Natural killer cell treated with Interleukin-12 subunit alpha and Interleukin-12 subunit beta and Interleukin-15 and Interleukin-18, amount 100 ng/mL, for 72 hours (primary cell): ENCODE results near the gene KCNIP4. TPM values are rescaled to one million over a fixed set of nuclear protein-coding genes. Genes with fewer than 3 reads are reported as not detected.
"Not testable (repeated sequence)": the region's sequence is repeated elsewhere in the genome, so short reads cannot be mapped to it uniquely, and the experiment has no call there.

Source experiments
- ATAC-seq, 2 donors: fragments of 150-1000 bp; cut with Tn5 transposase in 1 of 2; sonication (Bioruptor Pico), chemical (Tn5 transposase) in 1 of 2; 2 replicates each; pipeline ENCODE4 v1.10.0; 2021
- DNase-seq: peaks from one replicate; pipeline ENCODE4 v3.0.0; 2022; ENCODE audit warnings: low spot score
- H3K27ac Mint-ChIP-seq, 2 donors: 1 replicate in 1 of 2; 2 replicates in 1 of 2; pipeline ENCODE4 v1.8.0; 2022; ENCODE audit warnings: mixed read lengths in 2 of 2, mild to moderate bottlenecking in 1 of 2, moderate library complexity in 1 of 2
- H3K27me3 Mint-ChIP-seq, 2 donors: 1 replicate in 1 of 2; 2 replicates in 1 of 2; pipeline ENCODE4 v1.8.0; 2022; ENCODE audit warnings: mixed read lengths in 2 of 2
- H3K36me3 Mint-ChIP-seq: one replicate; pipeline ENCODE4 v1.8.0; 2022; ENCODE audit warnings: mixed read lengths
- H3K4me1 Mint-ChIP-seq, 2 donors: 1 replicate in 1 of 2; 2 replicates in 1 of 2; pipeline ENCODE4 v1.8.0; 2022; ENCODE audit warnings: low read depth in 2 of 2, mixed read lengths in 2 of 2, mild to moderate bottlenecking in 1 of 2
- H3K4me3 Mint-ChIP-seq: one replicate; pipeline ENCODE4 v1.8.0; 2022; ENCODE audit warnings: mixed read lengths
- H3K9me3 Mint-ChIP-seq: 2 replicates; pipeline ENCODE4 v1.8.0; 2022; ENCODE audit warnings: mixed read lengths
- total RNA-seq, 2 donors: library from RNA; stranded (reverse); gene quantifications; one replicate each; pipeline ENCODE4 v1.2.3, GENCODE V29; 2022

The KCNIP4 gene
- total RNA-seq, result not detected

DNA sequence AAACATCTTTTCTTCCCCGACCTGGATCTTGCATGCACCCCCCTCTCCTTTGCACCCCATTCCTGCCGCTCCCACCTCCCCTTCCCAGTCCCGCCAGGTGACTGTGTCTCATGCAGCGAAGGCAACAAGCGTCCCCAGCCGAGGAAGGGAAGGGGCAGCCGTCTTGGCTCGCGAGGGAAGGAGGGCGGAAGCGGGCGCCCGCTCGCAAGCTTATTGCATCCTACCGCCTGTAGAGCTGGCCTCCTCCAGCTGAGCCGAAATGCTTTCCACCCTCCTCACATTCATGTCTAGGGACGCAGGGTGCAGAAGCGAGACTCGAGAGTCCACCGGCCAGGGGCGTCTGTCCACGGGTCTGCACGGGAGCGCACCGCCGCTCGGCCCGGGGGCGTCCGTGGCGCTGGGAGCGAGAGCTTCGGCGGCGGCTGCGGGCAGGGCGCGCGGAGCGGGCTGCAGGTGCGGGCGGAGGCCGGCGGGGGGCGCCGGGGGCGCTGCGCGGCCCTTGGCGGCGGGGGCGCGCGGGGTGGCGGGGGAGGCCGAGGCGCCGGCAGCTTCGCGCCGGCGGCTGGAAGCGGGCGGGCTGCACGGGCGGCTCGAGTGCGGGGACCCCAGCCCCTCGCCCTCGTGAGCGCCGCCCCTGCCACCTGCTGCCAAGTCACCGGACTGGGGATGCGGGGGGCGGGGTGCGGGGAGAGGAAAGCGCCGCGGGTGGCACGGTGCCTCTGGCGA is at the start of gene KCNIP4:
KCNIP4 (minus strand) TSS at position 426 of the 726 bp plus-strand sequence.
- H3K27me3 Mint-ChIP-seq, result peaks cover 13 to 17% of the 10 kb centered on the region in 2 donors
- no peak for DNase-seq
- no peak within 1 kb of the TSS for H3K27ac Mint-ChIP-seq
- no peak within 1 kb of the TSS for H3K4me3 Mint-ChIP-seq
- peaks cover 13% of the 10 kb centered on the region for H3K36me3 Mint-ChIP-seq
- H3K9me3 Mint-ChIP-seq, result peaks cover 8% of the 10 kb centered on the region
- H3K4me1 Mint-ChIP-seq, result no peaks in the 10 kb centered on the region
- ATAC-seq, result no peak

DNA sequence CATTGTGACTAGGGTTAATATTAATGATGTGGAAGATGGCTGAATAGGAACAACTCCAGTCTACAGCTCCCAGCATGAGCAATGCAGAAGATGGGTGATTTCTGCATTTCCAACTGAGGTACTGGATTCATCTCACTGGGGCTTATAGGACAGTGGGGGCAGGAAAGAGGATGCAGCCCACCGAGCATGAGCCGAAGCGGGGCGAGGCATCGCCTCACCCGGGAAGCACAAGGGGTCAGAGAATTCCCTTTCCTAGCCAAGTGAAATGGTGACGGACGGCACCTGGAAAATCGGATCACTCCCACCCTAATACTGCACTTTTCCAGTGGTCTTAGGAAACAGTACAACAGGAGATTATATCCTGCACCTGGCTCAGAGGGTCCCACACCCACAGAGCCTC is 48.0 kb upstream of the KCNIP4 start:
- H3K36me3 Mint-ChIP-seq, result peaks cover 20% of the 10 kb centered on the region
- H3K27me3 Mint-ChIP-seq, DNase-seq, H3K4me3 Mint-ChIP-seq, H3K9me3 Mint-ChIP-seq, H3K27ac Mint-ChIP-seq, H3K4me1 Mint-ChIP-seq, ATAC-seq: not testable (repeated sequence)

DNA sequence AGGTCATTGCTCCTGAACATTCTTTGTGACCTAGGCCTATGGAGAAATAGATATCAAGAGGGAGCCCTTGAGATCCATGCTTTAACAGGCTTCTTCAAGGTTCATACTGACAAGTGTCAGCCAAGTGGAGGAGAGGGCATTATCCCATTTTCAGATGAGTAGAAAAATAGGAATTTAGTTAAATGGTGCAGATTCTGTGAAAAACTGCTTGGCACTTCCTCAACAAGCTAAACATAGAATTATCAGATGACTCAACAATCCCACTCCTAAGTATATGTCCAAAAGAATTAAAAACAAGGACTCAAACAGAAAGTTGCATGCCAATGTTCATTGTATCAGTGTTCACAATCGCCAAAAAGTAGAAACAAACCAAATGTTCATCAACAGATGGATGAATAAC is 43.8 kb upstream of the KCNIP4 start:
- H3K27ac Mint-ChIP-seq, result no peak overlapping the region
- H3K9me3 Mint-ChIP-seq, result peaks cover 14% of the 10 kb centered on the region
- H3K36me3 Mint-ChIP-seq, result peaks cover 8% of the 10 kb centered on the region
- H3K4me3 Mint-ChIP-seq, result no peak overlapping the region
- DNase-seq (no peak), ATAC-seq (no peak)
- H3K4me1 Mint-ChIP-seq, result no peaks in the 10 kb centered on the region
- no peaks in the 10 kb centered on the region for H3K27me3 Mint-ChIP-seq

DNA sequence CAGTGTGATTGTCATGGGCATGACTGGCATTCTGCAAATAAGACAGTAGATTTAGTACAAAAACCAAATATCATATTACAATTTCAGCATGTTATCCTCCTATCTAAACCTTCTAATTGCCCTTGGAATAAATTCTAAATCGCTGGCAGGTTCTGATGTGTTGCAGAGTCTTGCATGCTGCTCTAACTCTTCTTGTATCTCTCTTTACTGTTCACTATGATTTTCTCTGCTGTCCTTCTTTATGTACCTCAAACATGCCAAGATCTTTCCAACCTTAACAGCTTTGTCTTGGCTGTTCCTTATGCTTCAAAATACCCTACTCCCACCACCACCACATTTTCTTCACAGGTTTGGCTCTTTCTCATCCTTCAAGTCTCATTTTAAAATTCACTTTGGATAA is 43.0 kb upstream of the KCNIP4 start:
- Mint-ChIP-seq H3K9me3 (peaks cover 14% of the 10 kb centered on the region), H3K36me3 (peaks cover 8% of the 10 kb centered on the region), H3K4me3 (no peak overlapping the region), H3K27me3 (no peaks in the 10 kb centered on the region), H3K4me1 (no peaks in the 10 kb centered on the region), H3K27ac (no peak overlapping the region)
- no peak for DNase-seq
- no peak for ATAC-seq

DNA sequence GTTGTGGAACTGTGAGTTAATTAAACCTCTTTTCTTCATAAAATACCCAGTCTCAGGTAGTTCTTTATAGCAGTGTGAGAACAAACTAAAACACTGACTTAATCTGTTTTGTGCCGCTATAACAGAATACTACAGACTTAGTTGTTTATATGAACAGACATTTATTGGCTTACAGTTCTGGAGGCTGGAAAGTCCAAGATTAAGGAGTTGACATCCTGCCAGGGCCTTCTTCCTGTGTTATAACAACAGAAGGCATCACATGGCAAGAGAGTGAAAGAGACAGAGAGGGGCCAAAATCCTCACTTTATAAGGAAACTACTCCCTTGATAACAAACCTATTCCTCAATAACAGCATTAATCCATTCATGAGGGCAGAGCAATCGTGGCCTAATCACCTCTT is 42.5 kb upstream of the KCNIP4 start:
- Mint-ChIP-seq H3K4me3 (no peak overlapping the region), H3K27me3 (no peaks in the 10 kb centered on the region), H3K27ac (no peak overlapping the region), H3K4me1 (no peaks in the 10 kb centered on the region), H3K9me3 (peaks cover 14% of the 10 kb centered on the region), H3K36me3 (peaks cover 8% of the 10 kb centered on the region)
- no peak for ATAC-seq
- DNase-seq, result no peak

DNA sequence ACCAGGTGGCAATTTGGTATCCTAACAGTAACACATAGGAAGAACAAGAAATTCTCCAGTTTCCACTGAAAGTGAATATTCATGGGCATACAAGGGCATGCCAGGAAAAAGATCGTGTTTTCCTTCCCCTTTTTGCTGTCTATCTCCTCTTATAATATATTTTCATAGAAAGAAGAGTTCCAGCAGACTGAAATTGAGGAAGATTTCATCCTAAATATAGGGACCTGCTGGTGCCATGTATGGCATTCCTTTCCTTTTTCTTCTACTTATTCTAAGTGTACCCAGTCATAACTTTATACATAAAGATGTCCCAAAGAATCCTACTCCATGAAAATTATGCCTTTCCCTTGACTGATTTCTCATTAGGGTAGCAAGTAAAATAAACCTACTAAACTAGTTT is 40.8 kb upstream of the KCNIP4 start:
- Mint-ChIP-seq H3K9me3 (peaks cover 22% of the 10 kb centered on the region), H3K27me3 (no peaks in the 10 kb centered on the region), H3K36me3 (peaks cover 4% of the 10 kb centered on the region), H3K4me3 (no peak overlapping the region), H3K4me1 (no peaks in the 10 kb centered on the region), H3K27ac (no peak overlapping the region)
- DNase-seq, result no peak
- no peak for ATAC-seq

DNA sequence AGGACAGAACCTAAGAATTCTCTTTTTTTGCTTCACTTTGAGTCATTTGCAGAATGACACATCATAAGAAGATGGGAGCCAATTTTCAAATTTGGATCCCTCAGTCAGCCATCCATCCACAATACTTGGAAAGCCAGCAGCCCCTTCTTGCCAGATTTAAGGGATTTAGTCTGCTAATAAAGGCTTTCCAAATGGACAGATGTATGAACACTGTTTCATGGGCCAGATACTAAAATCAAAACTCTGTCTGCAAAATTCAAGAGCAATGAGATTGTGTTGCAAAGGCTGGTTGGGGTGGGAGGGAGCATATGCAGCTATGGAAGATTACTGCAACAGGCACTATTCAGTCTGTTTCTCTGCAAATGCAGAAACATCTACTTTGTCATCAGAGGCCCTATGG is 37.7 kb upstream of the KCNIP4 start:
- Mint-ChIP-seq H3K4me3 (no peak overlapping the region), H3K4me1 (no peaks in the 10 kb centered on the region), H3K27me3 (no peaks in the 10 kb centered on the region), H3K27ac (no peak overlapping the region), H3K9me3 (peaks cover 21% of the 10 kb centered on the region), H3K36me3 (no peaks in the 10 kb centered on the region)
- DNase-seq (no peak), ATAC-seq (no peak)

DNA sequence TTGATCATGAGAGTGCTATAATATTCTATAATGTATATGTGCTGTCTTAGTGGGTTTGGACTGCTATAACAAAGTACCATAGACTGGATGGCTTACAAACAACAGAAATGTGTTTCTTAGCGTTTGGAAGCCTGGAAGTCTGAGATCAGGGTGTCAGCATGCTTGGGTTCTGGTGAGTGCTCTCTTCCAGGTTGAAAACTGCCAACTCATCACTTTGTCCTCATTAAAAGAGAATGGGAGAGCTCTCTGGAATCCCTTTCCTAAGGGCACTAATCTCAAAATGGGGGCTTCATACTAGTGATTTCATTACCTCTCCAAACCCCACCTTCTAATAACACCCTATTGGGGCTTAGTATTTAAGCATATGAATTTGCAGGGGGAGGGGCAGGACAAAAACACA is 33.5 kb upstream of the KCNIP4 start:
- H3K4me3 Mint-ChIP-seq, result no peak overlapping the region
- H3K36me3 Mint-ChIP-seq, result no peaks in the 10 kb centered on the region
- H3K4me1 Mint-ChIP-seq, result no peaks in the 10 kb centered on the region
- no peak for DNase-seq
- H3K9me3 Mint-ChIP-seq, result peaks cover 16% of the 10 kb centered on the region
- H3K27me3 Mint-ChIP-seq, result no peaks in the 10 kb centered on the region
- ATAC-seq, result no peak
- no peak overlapping the region for H3K27ac Mint-ChIP-seq

DNA sequence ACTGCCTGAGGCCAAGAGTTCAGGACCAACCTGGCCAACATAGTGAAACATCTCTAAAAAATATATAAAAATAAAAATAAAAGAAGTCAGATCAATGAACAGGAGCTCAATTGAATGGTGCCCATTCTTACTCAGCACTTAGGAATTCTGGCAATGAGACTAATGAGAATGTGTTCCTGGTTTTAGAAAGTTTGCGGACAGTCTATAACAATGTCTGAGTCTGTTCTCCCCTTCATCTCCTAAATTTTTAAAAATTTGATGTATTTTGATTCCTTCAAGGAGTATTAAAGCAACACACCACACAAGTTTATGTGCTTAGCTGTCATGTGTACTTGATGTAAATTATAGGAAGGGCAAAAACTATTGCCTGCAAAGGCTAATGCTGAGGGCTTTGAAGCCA is 30.6 kb upstream of the KCNIP4 start:
- H3K4me1 Mint-ChIP-seq, result no peaks in the 10 kb centered on the region
- H3K36me3 Mint-ChIP-seq, result no peaks in the 10 kb centered on the region
- DNase-seq (no peak), ATAC-seq (no peak)
- H3K4me3 Mint-ChIP-seq, result no peak overlapping the region
- peaks cover 19% of the 10 kb centered on the region for H3K9me3 Mint-ChIP-seq
- H3K27ac Mint-ChIP-seq, result no peak overlapping the region
- H3K27me3 Mint-ChIP-seq, result no peaks in the 10 kb centered on the region

DNA sequence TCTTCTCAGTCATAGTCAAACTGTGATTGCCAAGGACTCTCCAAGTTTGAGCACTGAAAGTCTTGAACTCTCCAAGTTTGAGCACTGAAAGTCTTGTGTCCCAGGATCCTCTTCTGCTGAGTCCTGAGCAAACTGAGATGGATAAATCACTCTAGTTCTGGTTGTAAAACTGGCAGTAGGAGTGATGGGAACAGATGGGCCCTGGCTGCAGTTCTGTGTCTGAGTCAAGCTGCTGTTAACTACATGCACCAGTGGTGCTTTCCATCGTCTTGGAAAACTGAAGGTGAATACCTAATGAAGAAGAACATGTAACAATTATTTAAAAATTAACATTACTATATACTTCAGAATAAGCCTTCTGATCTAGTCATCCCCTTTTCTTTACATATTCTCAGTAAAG is 27.6 kb upstream of the KCNIP4 start:
- Mint-ChIP-seq H3K27me3 (no peaks in the 10 kb centered on the region), H3K36me3 (no peaks in the 10 kb centered on the region), H3K27ac (no peak overlapping the region), H3K4me1 (no peaks in the 10 kb centered on the region), H3K4me3 (no peak overlapping the region), H3K9me3 (peaks cover 16% of the 10 kb centered on the region)
- DNase-seq (no peak), ATAC-seq (no peak)

DNA sequence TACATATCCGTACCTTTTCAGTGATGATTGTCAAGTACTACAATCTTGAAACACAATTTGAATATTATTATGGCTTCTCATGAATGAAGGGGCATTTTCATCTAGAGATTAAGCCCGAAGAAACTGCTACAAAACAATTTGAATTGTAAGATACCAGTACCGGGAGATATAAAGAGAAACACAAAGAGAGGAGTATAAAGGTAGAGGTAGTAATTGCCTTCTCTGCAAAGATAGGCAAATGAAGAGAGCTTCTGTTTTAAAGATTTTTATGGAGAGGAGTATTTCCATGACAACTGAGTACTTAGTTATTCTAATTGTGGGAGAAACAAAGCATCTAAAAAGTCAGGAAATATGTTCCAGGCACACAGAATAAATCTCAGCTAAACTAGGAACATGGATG is 25.3 kb upstream of the KCNIP4 start:
- DNase-seq (no peak), ATAC-seq (no peak)
- H3K4me3 Mint-ChIP-seq, result no peak overlapping the region
- no peaks in the 10 kb centered on the region for H3K36me3 Mint-ChIP-seq
- H3K27ac Mint-ChIP-seq, result no peak overlapping the region
- no peaks in the 10 kb centered on the region for H3K4me1 Mint-ChIP-seq
- H3K27me3 Mint-ChIP-seq, result no peaks in the 10 kb centered on the region
- H3K9me3 Mint-ChIP-seq, result peaks cover 19% of the 10 kb centered on the region

DNA sequence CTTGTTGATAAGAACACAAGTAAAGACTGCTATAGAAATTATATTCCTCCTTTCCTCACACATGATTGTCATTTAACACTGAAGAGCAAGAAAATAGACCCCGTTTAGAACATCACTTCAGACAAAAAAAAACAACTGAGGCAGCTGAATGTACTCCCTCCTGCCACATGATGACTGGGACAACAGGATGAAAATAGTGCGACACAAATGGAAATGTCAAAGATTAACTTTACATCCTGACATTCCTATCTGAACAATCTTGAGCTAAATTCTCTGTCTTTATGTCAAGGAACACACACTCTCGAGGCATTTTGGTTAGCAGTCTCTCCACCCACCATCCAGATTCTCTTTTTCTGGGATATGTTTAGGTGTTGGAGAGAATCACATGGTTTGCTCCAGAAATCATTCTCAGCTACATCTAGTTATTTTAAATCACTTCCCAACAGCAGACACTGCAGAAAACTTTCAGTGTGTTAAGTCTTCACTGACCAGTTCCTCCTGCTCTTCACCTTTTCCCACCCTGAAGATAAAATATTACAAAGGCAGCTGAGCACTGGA is 16.3 kb upstream of the KCNIP4 start:
- peaks cover 16% of the 10 kb centered on the region for H3K9me3 Mint-ChIP-seq
- H3K4me3 Mint-ChIP-seq, result no peak overlapping the region
- no peaks in the 10 kb centered on the region for H3K27me3 Mint-ChIP-seq
- no peak overlapping the region for H3K27ac Mint-ChIP-seq
- H3K4me1 Mint-ChIP-seq, result no peaks in the 10 kb centered on the region
- no peaks in the 10 kb centered on the region for H3K36me3 Mint-ChIP-seq
- DNase-seq, result no peak
- no peak for ATAC-seq

DNA sequence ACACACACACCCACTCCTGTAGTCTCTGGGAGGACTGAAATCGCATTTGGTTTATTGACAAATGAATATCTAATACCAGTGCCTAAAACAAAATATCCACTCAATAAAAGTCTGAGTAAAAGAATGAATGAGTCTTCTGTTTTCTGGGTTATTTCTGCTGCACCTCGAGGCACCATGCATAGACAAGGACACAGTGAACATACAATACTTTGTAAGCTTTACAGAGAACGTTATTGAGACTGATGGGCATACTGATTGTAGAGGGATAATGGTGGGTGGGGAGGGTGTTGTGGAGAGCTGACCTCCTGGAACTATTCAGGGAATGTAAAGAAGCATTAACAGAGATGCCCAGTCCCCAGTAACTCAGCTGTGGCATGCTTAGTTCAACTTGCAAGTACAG is 14.1 kb upstream of the KCNIP4 start:
- Mint-ChIP-seq H3K36me3 (no peaks in the 10 kb centered on the region), H3K27ac (no peak overlapping the region), H3K4me3 (no peak overlapping the region), H3K4me1 (no peaks in the 10 kb centered on the region), H3K9me3 (peaks cover 14% of the 10 kb centered on the region), H3K27me3 (no peaks in the 10 kb centered on the region)
- DNase-seq (no peak), ATAC-seq (no peak)

DNA sequence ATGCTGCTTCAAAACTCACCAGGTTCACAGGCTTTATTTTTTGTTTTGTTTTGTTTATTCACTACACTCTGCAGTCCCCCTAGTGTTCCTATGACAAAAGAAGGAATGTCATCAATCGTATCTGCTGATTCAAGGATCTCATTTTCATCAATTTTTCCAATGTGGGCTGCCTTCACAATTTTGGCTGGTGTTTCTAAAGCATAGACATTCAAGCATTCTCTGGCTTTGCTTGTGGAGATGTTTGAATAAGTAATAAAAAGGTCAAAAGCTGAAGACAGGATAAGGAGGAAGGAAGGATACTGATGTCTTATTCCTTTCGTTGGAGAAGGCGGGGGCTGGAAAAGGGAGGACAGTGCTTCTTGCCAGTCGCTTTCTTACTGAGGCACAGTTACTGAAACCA is 12.2 kb upstream of the KCNIP4 start:
- Mint-ChIP-seq H3K4me3 (no peak overlapping the region), H3K27ac (no peak overlapping the region), H3K9me3 (peaks cover 6% of the 10 kb centered on the region), H3K4me1 (no peaks in the 10 kb centered on the region), H3K36me3 (no peaks in the 10 kb centered on the region), H3K27me3 (no peaks in the 10 kb centered on the region)
- DNase-seq (no peak), ATAC-seq (no peak)

DNA sequence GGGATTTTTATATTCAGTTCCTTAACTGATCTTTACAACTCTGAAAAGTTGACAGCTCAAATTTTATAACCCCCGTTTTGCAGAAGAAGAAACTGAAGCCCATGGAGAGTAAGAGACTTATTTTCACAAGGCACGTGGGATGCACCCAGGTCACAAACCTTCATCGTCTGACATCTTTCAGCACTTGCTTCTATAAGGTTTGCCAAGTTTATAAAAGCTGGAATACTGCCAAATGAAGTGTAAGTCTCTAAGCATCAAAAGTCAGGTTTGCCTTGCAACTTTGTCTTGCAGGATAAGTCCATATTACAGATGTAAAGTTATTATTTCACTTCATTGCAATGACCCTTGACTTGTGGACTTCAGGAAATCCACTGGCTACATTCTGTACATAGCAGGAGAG is 6.3 kb upstream of the KCNIP4 start:
- DNase-seq (no peak), ATAC-seq (no peak)
- H3K36me3 Mint-ChIP-seq, result no peaks in the 10 kb centered on the region
- no peaks in the 10 kb centered on the region for H3K4me1 Mint-ChIP-seq
- H3K27ac Mint-ChIP-seq, result no peak overlapping the region
- H3K9me3 Mint-ChIP-seq, result peaks cover 8% of the 10 kb centered on the region
- no peak overlapping the region for H3K4me3 Mint-ChIP-seq
- H3K27me3 Mint-ChIP-seq, result peaks cover 1 to 3% of the 10 kb centered on the region in 2 donors
